ENCODE results near the gene RNF222.

- TF ChIP-seq CTCF (IDR thresholded peaks at IDR 0.05; ENCODE audit: low read depth, low read length) = no peak
- TF ChIP-seq POLR2A (IDR thresholded peaks at IDR 0.05; ENCODE audit: extremely low read depth, insufficient read length) = no peak
- TF ChIP-seq MYC (IDR thresholded peaks at IDR 0.05; ENCODE audit: low read depth, low read length) = no peak
- TF ChIP-seq MAX (IDR thresholded peaks at IDR 0.05; ENCODE audit: low read depth, low read length) = no peak
Measured at GRCh38 chr17:8380049-8380448, 17.6 kb downstream of the RNF222 start.

All from NB4 (cell line).